Activated CD4-positive, alpha-beta T cell treated with anti-CD3 and anti-CD28 coated beads, Interleukin-2, amount 10 ng/mL, durations not matched to agents 24 days and 14 days (primary cell): ENCODE data around the gene GOLM1. TPM values are rescaled to one million over a fixed set of nuclear protein-coding genes. Genes with fewer than 3 reads are reported as not detected.

Source experiments
- DNase-seq: peaks from one replicate; pipeline ENCODE4 v3.0.0; 2022
- H3K27ac Mint-ChIP-seq: one replicate; pipeline ENCODE4 v1.8.0; 2022; ENCODE audit warnings: mild to moderate bottlenecking, mixed read lengths
- H3K27me3 Mint-ChIP-seq: one replicate; pipeline ENCODE4 v1.8.0; 2022; ENCODE audit warnings: mixed read lengths
- H3K36me3 Mint-ChIP-seq: one replicate; pipeline ENCODE4 v1.8.0; 2022; ENCODE audit warnings: low read depth, mild to moderate bottlenecking, mixed read lengths
- H3K4me1 Mint-ChIP-seq: one replicate; pipeline ENCODE4 v1.8.0; 2021; ENCODE audit warnings: mixed read lengths
- H3K4me3 Mint-ChIP-seq: one replicate; pipeline ENCODE4 v1.8.0; 2022; ENCODE audit warnings: mild to moderate bottlenecking, moderate library complexity, mixed read lengths
- H3K9me3 Mint-ChIP-seq: one replicate; pipeline ENCODE4 v1.8.0; 2021; ENCODE audit warnings: mixed read lengths
- intact Hi-C: fragments of 100-400 bp; cut with micrococcal nuclease; formaldehyde crosslinking; loops from one replicate; pipeline ENCODE4 v1.15.1; 2023
- total RNA-seq: library from RNA; stranded (reverse); gene quantifications from 2 replicates; pipeline ENCODE4 v1.2.3, GENCODE V29; 2022

The GOLM1 gene
- total RNA-seq, 1 donor from 2014 or later: 5.5 TPM

DNA sequence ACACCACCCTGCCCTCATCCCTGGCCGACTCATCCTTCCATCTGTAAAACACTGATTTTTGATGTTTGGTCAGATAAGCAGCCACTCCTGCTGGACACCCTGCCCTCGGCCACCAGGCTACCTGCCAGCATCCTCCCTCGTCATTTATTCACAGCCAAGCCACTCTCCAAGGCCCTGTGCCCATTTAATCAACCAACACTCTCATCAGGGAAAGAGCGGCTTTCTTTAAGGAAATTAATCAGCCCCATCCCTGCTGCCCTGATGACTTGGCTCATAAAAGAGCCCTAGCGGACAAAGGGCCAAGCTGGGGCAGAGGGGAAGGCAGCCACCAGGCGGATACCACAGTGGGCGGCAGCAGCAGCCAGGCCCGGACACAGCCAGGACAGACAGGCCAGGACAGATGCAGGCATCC is 52.4 kb downstream of the GOLM1 start:
- Mint-ChIP-seq H3K27ac (no peak overlapping the region), H3K36me3 (no peaks in the 10 kb centered on the region), H3K4me1 (no peaks in the 10 kb centered on the region), H3K4me3 (no peak overlapping the region), H3K27me3 (no peaks in the 10 kb centered on the region), H3K9me3 (no peaks in the 10 kb centered on the region)
- intact Hi-C loops: no loop called here
- DNase-seq: no peak

DNA sequence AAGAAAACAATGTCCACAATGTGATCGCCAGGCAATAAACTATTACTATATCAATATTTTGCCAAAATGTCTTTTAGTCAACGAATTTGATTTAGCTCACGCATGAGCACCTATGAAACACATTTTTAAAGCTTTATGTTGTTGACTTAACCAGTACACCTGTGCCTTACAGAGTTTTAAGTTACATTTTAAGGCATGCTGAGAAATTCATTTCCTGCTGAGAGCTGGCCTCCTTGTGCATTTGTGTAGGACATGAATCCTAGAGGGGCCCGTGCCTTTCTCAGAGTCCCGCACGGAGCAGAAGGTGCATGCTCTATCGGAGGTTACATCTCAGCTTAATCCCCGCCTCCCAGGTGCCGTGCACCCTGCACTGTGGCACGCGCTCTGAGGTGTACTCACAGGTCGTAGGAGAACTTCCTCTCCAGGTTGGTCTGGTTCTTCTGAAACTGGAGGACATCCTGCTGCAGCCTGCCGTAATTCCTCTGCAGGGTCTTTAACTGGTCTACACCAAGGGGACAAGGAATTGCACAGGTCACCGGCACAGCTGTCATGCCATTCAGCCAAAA is 53.2 kb downstream of the GOLM1 start:
- no peak overlapping the region for H3K4me3 Mint-ChIP-seq

DNA sequence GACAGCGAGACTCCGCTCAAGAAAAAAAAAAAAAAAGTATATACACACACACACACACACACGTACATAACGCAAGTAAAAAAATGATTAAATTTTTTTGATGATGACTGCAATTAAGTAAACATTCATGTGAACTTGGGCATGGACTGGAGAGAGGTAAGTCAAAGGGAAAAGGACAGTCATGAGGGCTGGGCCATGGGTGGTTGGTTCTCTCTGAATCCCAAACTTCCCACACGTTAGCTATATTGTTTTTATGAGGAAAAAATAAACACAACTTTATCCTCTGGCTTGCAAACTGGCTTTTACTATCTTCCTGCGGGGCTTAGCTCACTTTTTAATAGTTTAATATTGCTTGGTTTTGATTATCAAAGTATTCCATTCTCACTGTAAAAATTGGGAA is 53.7 kb downstream of the GOLM1 start:
- no peaks in the 10 kb centered on the region for H3K36me3 Mint-ChIP-seq
- H3K27me3 Mint-ChIP-seq: no peaks in the 10 kb centered on the region
- H3K4me3 Mint-ChIP-seq: no peak overlapping the region
- H3K4me1 Mint-ChIP-seq: no peaks in the 10 kb centered on the region
- no peak overlapping the region for H3K27ac Mint-ChIP-seq
- no peaks in the 10 kb centered on the region for H3K9me3 Mint-ChIP-seq
- intact Hi-C loops: no loop called here
- DNase-seq: no peak

More for the DNA sequence above, 53.2 kb downstream of the GOLM1 start:
- Mint-ChIP-seq H3K4me1 (no peaks in the 10 kb centered on the region), H3K36me3 (no peaks in the 10 kb centered on the region), H3K9me3 (no peaks in the 10 kb centered on the region), H3K27me3 (no peaks in the 10 kb centered on the region), H3K27ac (no peak overlapping the region)
- intact Hi-C loops: no loop called here
- DNase-seq: no peak

DNA sequence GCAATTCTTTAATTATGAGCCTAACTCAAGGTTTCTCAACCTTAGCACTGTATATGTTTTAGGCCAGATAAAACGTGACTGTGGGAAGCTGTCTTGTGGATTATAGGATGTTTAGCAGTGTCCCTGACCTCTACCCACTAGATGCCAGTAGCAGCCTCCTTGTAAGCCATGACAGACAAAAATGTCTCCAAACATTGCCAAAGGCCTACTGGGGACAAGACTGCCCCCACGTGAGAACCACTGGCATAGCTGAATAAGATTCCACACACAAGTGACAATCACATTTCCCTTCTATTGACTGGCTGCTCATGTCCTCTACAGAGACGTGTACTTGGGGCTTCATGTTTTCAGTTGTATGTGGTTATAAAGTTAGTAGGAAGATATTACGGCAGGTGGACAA is 55.4 kb downstream of the GOLM1 start:
- H3K9me3 Mint-ChIP-seq: no peaks in the 10 kb centered on the region
- H3K4me1 Mint-ChIP-seq: no peaks in the 10 kb centered on the region
- no peaks in the 10 kb centered on the region for H3K36me3 Mint-ChIP-seq
- H3K4me3 Mint-ChIP-seq: no peak overlapping the region
- H3K27me3 Mint-ChIP-seq: no peaks in the 10 kb centered on the region
- intact Hi-C loops: no loop called here
- DNase-seq: no peak
- H3K27ac Mint-ChIP-seq: no peak overlapping the region

DNA sequence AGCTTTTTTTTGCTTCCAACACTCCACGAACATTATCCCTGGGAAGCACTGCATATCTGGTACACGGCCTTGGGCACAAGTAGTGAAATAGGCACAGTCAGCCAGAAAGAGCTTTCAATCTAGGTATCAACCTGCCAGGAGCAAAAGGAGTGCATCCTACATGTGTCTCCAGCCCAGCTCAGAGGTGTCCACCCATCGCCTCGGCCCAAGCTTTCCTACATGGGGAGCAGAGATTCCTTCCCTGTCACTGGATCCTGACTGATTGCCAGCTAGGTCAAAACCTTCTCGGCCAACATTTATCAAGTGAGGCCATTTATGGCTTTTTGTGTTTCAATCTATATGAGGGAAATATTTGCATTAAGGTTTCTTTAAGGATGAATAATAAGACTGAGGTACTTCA is 55.8 kb downstream of the GOLM1 start:
- Mint-ChIP-seq H3K27me3 (no peaks in the 10 kb centered on the region), H3K4me3 (no peak overlapping the region), H3K27ac (no peak overlapping the region), H3K9me3 (no peaks in the 10 kb centered on the region), H3K4me1 (no peaks in the 10 kb centered on the region), H3K36me3 (no peaks in the 10 kb centered on the region)
- intact Hi-C loops: no loop called here
- DNase-seq: no peak

DNA sequence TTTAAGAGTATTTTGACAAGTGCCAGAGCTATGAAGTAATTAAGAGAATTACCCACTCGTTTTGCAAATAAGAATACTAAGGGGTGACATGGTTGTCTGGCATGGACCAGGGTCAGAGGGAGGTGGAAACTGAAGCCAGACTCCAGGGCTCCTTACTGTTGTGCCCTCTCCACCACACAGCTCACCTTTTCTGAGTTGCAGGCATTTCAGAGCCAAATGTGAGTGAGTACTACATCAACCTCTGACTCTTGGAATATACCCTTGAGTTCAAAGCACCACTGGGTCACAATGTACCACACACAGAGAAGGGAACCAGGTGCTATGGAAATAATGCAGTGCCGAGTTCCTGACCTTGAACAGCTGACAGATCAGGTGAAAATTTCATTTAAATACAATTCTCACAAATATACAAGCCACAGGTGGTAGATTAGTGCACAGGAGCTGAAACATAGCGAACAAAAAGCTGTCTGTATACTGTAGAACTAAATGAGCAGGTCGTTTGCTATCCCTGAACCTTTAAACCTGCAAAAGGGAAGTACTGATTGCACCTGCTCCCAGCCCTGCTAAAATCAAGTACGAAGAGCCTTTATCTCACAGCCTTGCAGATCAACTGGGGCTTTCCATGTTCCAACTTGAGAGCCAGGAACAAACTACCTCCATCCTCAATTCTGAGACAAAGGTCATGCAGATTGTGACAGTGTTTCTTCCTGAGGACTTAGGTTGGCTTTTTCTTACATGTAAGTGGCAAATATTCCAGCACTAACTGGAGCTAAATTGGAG is 57.0 kb downstream of the GOLM1 start:
- Mint-ChIP-seq H3K27ac (no peak overlapping the region), H3K36me3 (no peaks in the 10 kb centered on the region), H3K4me3 (no peak overlapping the region), H3K9me3 (no peaks in the 10 kb centered on the region), H3K4me1 (no peaks in the 10 kb centered on the region), H3K27me3 (no peaks in the 10 kb centered on the region)
- DNase-seq: no peak
- intact Hi-C loops: no loop called here

DNA sequence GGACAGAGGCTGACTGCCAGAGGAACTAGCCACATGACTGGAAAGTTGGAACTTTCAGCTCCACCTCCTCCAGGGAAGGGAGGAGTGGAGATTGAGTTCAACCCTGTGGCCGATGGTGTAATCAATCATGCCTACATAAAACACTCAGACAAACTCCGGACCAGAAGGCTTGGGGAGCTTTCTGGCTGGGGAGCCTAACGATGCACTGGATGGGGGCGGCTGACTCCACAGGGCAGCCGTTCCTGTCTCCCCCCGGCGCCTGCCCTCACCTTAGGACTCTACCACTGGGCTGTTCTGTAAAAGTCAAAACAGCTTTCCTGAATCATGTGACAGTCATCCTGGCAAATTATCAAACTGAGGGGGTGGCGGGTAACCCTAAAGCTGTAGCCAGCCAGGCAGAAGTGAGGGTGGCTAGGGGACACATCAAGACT is 58.0 kb downstream of the GOLM1 start:
- Mint-ChIP-seq H3K9me3 (no peaks in the 10 kb centered on the region), H3K4me1 (no peaks in the 10 kb centered on the region), H3K36me3 (no peaks in the 10 kb centered on the region), H3K4me3 (no peak overlapping the region), H3K27ac (no peak overlapping the region), H3K27me3 (no peaks in the 10 kb centered on the region)
- intact Hi-C loops: no loop called here
- no peak for DNase-seq

DNA sequence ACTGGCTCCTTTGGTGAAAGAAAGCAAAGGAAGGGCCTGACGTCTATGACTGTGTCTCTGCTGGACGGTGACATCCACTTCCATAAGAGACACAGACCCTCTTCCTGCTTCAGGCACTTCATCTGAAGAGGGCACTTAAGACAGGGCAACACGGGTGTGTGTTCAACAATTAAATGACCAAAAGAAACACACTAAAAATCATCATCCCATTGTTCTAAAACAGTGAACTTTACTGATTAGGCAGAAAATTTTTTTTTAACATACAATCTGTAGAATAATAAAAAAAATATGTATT is 58.5 kb downstream of the GOLM1 start:
- no peaks in the 10 kb centered on the region for H3K4me1 Mint-ChIP-seq
- no peaks in the 10 kb centered on the region for H3K36me3 Mint-ChIP-seq
- intact Hi-C loops: no loop called here
- H3K9me3 Mint-ChIP-seq: no peaks in the 10 kb centered on the region
- no peaks in the 10 kb centered on the region for H3K27me3 Mint-ChIP-seq
- no peak for DNase-seq
- H3K4me3 Mint-ChIP-seq: no peak overlapping the region
- no peak overlapping the region for H3K27ac Mint-ChIP-seq

DNA sequence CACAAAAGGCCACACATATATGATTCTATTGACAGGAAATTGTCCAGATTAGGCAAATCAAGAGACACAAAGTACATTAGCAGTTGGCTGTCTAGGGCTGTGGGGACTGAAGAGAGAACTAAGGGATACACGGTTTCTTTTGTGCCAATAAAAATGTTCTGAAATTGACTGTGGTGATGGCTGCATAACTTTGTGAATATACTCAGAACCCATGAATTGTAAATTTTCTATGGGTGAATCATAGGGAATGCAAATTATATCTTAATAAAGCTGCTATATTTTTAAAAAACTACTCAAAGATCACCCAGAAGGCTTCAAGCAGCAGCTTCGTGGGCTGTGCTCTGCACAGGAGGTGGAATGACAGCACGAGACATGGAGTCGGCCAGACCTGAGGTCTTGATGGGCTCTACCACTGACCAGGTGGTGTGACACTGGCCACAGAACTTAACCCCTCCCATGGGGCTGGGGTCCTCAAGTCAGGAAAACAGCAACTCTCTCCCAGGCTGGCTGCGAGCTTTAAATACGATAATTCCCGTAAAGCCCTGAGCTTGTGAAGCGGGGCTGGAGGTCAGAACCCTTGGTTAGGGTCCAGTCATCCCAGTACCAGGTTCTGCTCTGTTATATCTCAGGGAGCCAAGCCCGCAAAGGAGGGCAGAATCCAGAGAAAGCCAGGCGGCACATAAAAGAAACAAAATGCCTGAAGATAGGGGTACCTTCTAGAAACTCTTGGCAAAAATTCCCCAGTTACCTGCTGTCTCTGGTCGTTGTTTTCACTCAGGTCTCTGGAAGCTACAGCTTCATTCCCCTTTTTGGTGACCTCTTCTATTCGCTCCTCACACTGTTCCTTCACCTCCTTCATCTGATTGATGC is 59.1 kb downstream of the GOLM1 start:
- intact Hi-C loops: no loop called here
- H3K9me3 Mint-ChIP-seq: no peaks in the 10 kb centered on the region
- no peaks in the 10 kb centered on the region for H3K4me1 Mint-ChIP-seq
- H3K27ac Mint-ChIP-seq: no peak overlapping the region
- no peak for DNase-seq
- no peaks in the 10 kb centered on the region for H3K27me3 Mint-ChIP-seq
- no peaks in the 10 kb centered on the region for H3K36me3 Mint-ChIP-seq
- no peak overlapping the region for H3K4me3 Mint-ChIP-seq

DNA sequence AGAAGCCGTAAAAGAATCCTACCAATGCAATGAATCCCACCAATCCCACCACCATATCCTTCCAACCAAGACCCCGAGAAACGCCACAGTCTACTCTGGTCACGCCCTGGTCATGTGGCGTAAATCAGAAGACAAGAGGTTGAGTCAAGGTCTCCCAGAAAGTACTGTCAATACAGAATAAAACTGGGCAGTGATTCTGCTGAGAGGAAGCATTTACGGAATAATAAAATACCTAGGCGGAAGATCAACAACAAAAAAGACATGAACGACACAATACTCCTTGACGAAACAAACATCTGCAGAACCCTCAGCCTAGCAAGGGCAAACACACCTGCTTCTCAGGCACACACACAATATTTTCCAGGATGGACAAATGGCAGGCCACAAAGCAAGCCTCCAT is 62.8 kb downstream of the GOLM1 start:
- no peaks in the 10 kb centered on the region for H3K27me3 Mint-ChIP-seq
- no peak overlapping the region for H3K27ac Mint-ChIP-seq
- H3K4me1 Mint-ChIP-seq: no peaks in the 10 kb centered on the region
- DNase-seq: no peak
- H3K9me3 Mint-ChIP-seq: no peaks in the 10 kb centered on the region
- no peaks in the 10 kb centered on the region for H3K36me3 Mint-ChIP-seq
- no peak overlapping the region for H3K4me3 Mint-ChIP-seq
- intact Hi-C loops: no loop called here

DNA sequence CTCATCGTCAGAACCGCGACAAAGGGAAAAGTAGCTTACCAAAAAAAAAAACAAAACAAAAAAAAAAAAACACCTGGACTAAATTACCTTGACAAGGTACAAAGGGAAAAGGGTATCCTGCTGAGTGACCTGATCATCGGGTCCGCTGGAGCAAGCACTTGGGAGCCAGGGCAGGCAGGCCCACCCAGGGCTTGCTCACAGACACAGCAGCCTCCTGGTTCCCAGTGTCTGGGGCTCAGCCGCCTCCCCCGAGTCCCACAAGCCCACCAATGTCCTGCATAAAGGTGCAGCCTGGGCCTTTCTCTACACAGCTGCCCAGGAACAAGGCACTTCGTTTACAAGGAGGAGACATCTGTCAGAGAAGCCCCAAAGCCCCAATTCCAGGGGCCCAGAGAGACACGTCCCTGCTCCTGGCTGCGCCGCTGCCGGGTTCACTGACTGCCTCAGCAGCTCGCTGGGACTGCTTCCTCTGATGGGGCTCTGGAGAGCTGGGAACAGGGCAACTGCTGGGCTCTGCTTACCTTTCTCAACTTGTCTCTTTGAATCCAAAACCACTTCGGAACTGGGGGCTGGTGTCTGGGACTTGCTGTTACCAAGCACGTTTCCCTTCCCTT is 63.4 kb downstream of the GOLM1 start:
- Mint-ChIP-seq H3K36me3 (no peaks in the 10 kb centered on the region), H3K27me3 (no peaks in the 10 kb centered on the region), H3K4me1 (no peaks in the 10 kb centered on the region), H3K27ac (no peak overlapping the region), H3K4me3 (no peak overlapping the region), H3K9me3 (no peaks in the 10 kb centered on the region)
- intact Hi-C loops: no loop called here
- DNase-seq: no peak

DNA sequence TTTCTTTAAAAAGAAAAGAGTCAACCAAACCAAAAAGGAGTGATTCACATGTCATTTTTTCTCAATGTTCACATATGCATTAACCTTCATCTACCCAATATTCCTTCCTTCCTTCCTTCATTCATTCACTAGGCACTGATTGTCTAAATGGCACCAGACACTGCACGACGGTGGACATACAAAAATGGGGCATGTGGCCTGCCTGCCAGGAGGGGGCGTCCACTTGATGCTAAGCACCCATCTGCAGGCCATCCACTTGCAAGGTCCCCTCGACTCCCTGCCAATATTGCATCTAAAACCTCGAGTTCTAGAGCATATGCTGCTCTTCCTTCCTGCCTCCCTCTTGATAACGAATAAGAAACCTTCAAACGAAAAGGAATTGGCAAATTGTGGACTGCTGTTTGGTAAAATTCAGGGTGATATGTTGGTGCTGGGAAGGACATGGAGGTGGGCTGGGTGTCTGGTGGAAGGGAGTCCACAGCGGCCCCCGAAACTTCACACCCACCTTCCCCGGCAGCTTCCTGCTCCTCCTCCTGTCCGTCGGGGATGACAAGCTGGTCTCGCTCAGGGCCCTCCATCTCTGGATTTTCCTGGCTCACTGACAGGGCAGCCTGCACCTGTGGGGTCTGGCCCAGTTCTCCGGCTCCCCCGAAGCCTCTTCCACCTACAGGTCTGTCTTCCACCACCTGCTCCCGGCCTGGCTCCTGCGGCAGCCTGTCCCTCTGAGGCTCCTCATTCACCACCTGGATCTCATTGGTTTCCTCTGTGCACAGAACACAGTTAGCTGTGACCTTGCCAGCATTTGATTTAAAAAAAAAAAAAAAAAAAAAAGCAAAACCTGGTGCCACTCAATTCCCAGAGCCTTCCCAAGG is 64.3 kb downstream of the GOLM1 start:
- Mint-ChIP-seq H3K9me3 (no peaks in the 10 kb centered on the region), H3K4me1 (no peaks in the 10 kb centered on the region), H3K4me3 (no peak overlapping the region), H3K27me3 (no peaks in the 10 kb centered on the region), H3K27ac (no peak overlapping the region), H3K36me3 (no peaks in the 10 kb centered on the region)
- DNase-seq: no peak
- intact Hi-C loops: no loop called here

DNA sequence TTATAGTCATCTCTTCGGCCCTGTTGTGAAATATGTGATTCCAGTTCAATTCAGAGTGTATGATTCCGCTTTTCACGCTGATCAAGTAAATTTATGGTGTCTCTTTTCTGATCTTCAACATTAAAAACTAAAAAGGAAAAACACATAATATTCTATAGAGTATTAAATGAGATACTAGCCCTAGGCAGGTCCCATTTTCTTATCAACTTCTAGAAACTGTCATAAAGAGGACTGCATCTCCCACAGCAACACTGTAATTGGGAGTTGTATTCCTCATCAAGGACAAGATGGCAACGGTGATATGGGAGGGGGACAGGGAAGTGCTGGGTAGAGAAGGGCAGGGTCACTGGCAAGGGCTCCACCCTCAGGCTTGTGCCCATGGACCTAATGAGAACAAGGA is 71.6 kb downstream of the GOLM1 start:
- Mint-ChIP-seq H3K4me3 (no peak overlapping the region), H3K27me3 (no peaks in the 10 kb centered on the region), H3K9me3 (peaks cover 4% of the 10 kb centered on the region), H3K27ac (no peak overlapping the region), H3K36me3 (peaks cover 28% of the 10 kb centered on the region), H3K4me1 (peaks cover under 1% of the 10 kb centered on the region)
- no peak for DNase-seq
- intact Hi-C loops: no loop called here
